Hepatocyte (in vitro differentiated cells): Measurements from ENCODE around the gene PANK2. TPM values are rescaled to one million over a fixed set of nuclear protein-coding genes. Genes with fewer than 3 reads are reported as not detected.
"Not testable (repeated sequence)": the region's sequence is repeated elsewhere in the genome, so short reads cannot be mapped to it uniquely, and the experiment has no call there.

ENCODE experiments used
- DNase-seq: peaks from one replicate; pipeline ENCODE4 v3.0.0-alpha.2; 2016; ENCODE audit warnings: low spot score
- H2AFZ ChIP-seq: fragments of 200-600 bp; sonication (generic); 2 replicates; pipeline ENCODE4 v1.6.0; 2016; ENCODE audit warnings: antibody characterized with exemption, mild to moderate bottlenecking
- H3K27ac ChIP-seq: fragments of 200-600 bp; sonication (generic); 2 replicates; pipeline ENCODE4 v1.5.1; 2016; ENCODE audit warnings: mild to moderate bottlenecking
- H3K27me3 ChIP-seq: fragments of 200-600 bp; sonication (generic); 2 replicates; pipeline ENCODE4 v1.6.1; 2016
- H3K36me3 ChIP-seq: fragments of 200-600 bp; sonication (generic); replicated peaks from 2 replicates; pipeline ENCODE4 v1.5.1; 2016; ENCODE audit warnings: low read depth; ENCODE audit not compliant: insufficient read depth
- H3K4me1 ChIP-seq: fragments of 200-600 bp; sonication (generic); 2 replicates; pipeline ENCODE4 v1.5.1; 2016; ENCODE audit warnings: mild to moderate bottlenecking, moderate library complexity; ENCODE audit not compliant: insufficient read depth
- H3K4me2 ChIP-seq: fragments of 200-600 bp; sonication (generic); 2 replicates; pipeline ENCODE4 v1.6.0; 2016
- H3K4me3 ChIP-seq: fragments of 200-600 bp; sonication (generic); 2 replicates; pipeline ENCODE4 v1.5.1; 2016; ENCODE audit warnings: mild to moderate bottlenecking
- H3K79me2 ChIP-seq: fragments of 200-600 bp; sonication (generic); 2 replicates; pipeline ENCODE4 v1.6.0; 2017; ENCODE audit warnings: mild to moderate bottlenecking
- H3K9me2 ChIP-seq: fragments of 200-600 bp; sonication (generic); replicated peaks from 2 replicates; pipeline ENCODE4 v1.6.0; 2017; ENCODE audit warnings: mild to moderate bottlenecking; ENCODE audit not compliant: insufficient read depth
- H3K9me3 ChIP-seq: fragments of 200-600 bp; sonication (generic); 2 replicates; pipeline ENCODE4 v1.5.1; 2016; ENCODE audit warnings: low read depth, mild to moderate bottlenecking
- H4K20me1 ChIP-seq: fragments of 200-600 bp; sonication (generic); 2 replicates; pipeline ENCODE4 v1.6.0; 2016; ENCODE audit warnings: mild to moderate bottlenecking; ENCODE audit not compliant: insufficient read depth, poor library complexity, severe bottlenecking
- EZH2 ChIP-seq: fragments of 200-600 bp; sonication (generic); IDR thresholded peaks from 2 replicates; pipeline ENCODE4 v1.6.1; 2016; ENCODE audit warnings: antibody characterized with exemption, mild to moderate bottlenecking, borderline replicate concordance
- EZH2phosphoT487 ChIP-seq: fragments of 200-600 bp; sonication (generic); IDR thresholded peaks from one replicate; pipeline ENCODE4 v1.6.1; 2018; ENCODE audit warnings: antibody characterized with exemption, mild to moderate bottlenecking, low read depth, moderate library complexity; ENCODE audit not compliant: unreplicated experiment, severe bottlenecking
- WGBS: methylation state at CpG from one replicate; pipeline ENCODE4 v1.1.6; 2016; ENCODE audit warnings: low lambda C conversion rate; ENCODE audit errors: missing lambda C conversion rate; 5-methylcytosine and 5-hydroxymethylcytosine counted together
- polyA plus RNA-seq: library from polyadenylated mRNA; unstranded; fragments of >200 nt; fragmentation: Nextera tagmentation; extraction: Ambion mirVana; gene quantifications from 2 replicates; pipeline ENCODE4 v1.2.1, GENCODE V29; 2016
- total RNA-seq: library from RNA; depleted of rRNA; stranded (reverse); fragments of >200 nt; gene quantifications from 2 replicates; pipeline ENCODE4 v1.2.3, GENCODE V29; 2014
- TF ChIP-seq, protein P1 (sequence below): fragments of 200-600 bp; sonication (generic); IDR thresholded peaks from 2 replicates; pipeline ENCODE4 v1.5.1; 2016; ENCODE audit warnings: antibody characterized with exemption, mild to moderate bottlenecking; ENCODE audit not compliant: poor library complexity

The PANK2 gene
- total RNA-seq: 37.4 and 37.6 TPM in 2 replicates
- polyA plus RNA-seq: 24.1 and 37.6 TPM in 2 replicates

DNA sequence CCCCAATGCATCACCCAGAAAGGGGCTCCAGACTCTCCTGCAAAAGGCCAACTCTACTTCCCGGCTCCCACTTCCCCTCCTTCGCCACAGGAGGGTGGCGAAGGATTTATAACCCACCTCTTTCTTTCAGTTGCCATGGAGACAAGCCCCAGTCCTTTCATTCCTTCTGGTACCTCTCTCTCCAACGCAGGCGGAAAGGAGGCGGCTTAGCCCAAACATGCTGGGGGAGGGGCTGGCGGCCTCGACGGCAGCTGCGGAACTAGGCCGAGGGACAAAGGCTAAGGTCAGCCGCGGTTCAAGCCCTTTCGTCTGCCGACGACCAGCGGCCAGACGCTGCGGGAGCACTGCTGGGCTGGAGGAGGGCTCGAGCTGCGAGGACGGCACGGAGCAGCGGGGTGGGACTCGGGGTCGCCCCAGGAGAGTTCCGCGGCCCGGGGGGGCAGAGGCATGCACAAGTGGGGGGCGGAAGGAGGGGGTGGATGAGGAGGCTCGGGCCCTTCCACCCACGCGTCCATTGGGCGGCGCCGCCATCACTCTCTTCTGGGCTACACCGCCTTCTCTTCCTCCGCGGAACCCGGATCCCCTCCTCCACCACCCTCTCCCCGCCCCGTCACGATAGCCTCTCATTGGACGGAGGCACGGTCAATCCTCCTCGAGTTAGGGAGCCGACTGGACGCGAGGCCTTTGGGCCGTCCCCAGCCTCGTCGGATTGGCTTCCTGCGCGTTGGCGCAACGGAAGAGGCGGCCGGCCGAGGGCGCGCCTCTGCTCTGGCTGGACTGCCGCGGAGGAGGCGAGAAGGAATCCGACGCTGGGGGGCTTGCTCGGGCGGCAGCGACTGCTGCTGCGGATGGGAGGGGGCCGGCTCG lies at the start of gene PANK2:
TSS of gene PANK2 (plus strand) at position 766 of the 867 bp plus-strand sequence.
- WGBS: 2% methylated on average over 60 of the region's 72 CpGs
- Histone ChIP-seq H4K20me1 (peaks cover 40% of the 10 kb centered on the region), H3K4me1 (peaks cover 23% of the 10 kb centered on the region), H3K79me2 (peaks cover 65% of the 10 kb centered on the region), H2AFZ (peak within 1 kb of the TSS; percentile 77), H3K4me3 (peak within 1 kb of the TSS; percentile 95), H3K36me3 (no peaks in the 10 kb centered on the region), H3K9me3 (no peaks in the 10 kb centered on the region), H3K9me2 (no peaks in the 10 kb centered on the region), H3K27me3 (no peaks in the 10 kb centered on the region), H3K27ac (peak within 1 kb of the TSS; percentile 94), H3K4me2 (peak within 1 kb of the TSS; percentile 83)
- DNase-seq: peak; percentile 99
- TF ChIP-seq, protein P1, sequence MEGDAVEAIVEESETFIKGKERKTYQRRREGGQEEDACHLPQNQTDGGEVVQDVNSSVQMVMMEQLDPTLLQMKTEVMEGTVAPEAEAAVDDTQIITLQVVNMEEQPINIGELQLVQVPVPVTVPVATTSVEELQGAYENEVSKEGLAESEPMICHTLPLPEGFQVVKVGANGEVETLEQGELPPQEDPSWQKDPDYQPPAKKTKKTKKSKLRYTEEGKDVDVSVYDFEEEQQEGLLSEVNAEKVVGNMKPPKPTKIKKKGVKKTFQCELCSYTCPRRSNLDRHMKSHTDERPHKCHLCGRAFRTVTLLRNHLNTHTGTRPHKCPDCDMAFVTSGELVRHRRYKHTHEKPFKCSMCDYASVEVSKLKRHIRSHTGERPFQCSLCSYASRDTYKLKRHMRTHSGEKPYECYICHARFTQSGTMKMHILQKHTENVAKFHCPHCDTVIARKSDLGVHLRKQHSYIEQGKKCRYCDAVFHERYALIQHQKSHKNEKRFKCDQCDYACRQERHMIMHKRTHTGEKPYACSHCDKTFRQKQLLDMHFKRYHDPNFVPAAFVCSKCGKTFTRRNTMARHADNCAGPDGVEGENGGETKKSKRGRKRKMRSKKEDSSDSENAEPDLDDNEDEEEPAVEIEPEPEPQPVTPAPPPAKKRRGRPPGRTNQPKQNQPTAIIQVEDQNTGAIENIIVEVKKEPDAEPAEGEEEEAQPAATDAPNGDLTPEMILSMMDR: peak; percentile 52
- TF ChIP-seq EZH2 (no peak), EZH2phosphoT487 (no peak)

DNA sequence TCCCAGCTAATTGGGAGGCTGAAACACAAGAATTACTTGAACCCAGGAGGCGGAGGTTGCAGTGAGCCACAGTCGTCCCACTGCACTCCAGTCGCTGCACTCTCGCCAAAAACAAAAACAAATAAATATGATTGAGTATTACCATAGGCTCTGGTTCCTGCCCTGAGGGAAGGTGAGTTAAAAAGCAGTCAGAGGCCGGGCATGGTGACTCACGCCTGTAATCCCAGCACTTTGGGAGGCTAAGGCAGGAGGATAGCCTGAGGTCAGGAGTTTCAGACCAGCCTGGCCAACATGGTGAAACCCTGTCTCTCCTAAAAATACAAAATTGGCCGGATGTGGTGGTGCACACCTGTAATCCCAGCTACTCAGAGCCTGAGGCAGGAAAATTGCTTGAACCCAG lies 49.0 kb upstream of the PANK2 start:
- H4K20me1 ChIP-seq, H3K4me1 ChIP-seq, H3K9me3 ChIP-seq, H3K4me3 ChIP-seq, H3K4me2 ChIP-seq, DNase-seq, H3K27me3 ChIP-seq, H3K27ac ChIP-seq, H2AFZ ChIP-seq, H3K79me2 ChIP-seq, H3K36me3 ChIP-seq, H3K9me2 ChIP-seq: not testable (repeated sequence)
- WGBS: 91% methylated on average over 7 of the region's 7 CpGs

DNA sequence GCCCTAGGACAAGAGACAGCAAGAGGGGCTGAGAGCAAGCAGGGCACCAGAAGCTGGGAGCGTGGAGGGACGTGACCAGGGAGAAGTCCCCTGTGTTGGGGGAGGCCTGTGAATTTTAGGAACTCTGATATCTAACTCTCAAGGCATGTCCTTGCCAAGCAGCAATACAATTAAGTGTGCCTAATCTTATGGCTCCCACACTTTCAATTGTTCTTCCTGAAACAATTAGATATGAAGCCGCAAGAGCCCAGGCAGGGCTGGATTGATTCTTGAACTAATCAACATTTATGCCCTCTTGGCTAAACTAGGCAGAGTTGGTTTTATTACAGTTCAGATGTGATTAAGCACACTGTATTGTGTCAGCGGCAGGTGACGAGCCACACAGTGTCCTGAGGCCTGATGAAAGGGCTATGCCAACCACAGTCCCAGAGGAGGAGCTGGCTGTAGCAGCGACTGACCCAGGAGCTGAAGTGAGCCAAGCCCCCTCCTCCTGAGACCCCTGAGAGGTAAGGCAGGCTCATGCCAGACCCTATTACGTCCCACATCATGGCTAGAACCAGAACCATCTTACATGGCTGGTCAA lies 46.7 kb upstream of the PANK2 start:
- H3K4me3 ChIP-seq: no peak overlapping the region
- H3K27ac ChIP-seq: no peak overlapping the region
- no peaks in the 10 kb centered on the region for H3K27me3 ChIP-seq
- H2AFZ ChIP-seq: no peak overlapping the region
- no peak overlapping the region for H3K4me2 ChIP-seq
- H3K9me3 ChIP-seq: no peaks in the 10 kb centered on the region
- H4K20me1 ChIP-seq: no peaks in the 10 kb centered on the region
- H3K4me1 ChIP-seq: no peaks in the 10 kb centered on the region
- H3K9me2 ChIP-seq: no peaks in the 10 kb centered on the region
- H3K36me3 ChIP-seq: no peaks in the 10 kb centered on the region
- no peak for DNase-seq
- 88% methylated on average over 7 of the region's 7 CpGs for WGBS
- TF ChIP-seq, protein P1: no peak
- TF ChIP-seq EZH2: no peak
- TF ChIP-seq EZH2phosphoT487: no peak
- peaks cover 11% of the 10 kb centered on the region for H3K79me2 ChIP-seq

DNA sequence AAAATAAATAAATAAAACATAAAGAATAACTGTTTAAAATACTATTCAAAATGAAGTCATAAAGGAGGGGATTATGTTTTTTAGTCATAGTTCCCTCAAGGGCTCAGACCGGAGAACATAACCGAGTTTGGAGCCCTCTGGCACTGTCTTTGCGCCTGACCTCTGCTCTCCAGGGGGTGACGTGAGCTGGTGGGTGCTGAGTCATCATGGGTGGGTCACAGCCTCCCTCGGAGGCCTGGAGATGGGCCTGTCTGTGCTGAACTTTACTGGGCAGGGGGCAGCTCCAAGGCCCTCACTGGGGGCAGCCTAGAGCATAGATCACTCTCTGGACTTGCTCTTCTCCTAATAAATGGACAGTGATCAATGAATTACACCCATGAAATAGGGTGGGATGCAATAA lies 45.7 kb upstream of the PANK2 start:
- Histone ChIP-seq H3K79me2 (peaks cover 22% of the 10 kb centered on the region), H2AFZ (no peak overlapping the region), H3K9me2 (no peaks in the 10 kb centered on the region), H3K4me2 (no peak overlapping the region), H3K27me3 (no peaks in the 10 kb centered on the region), H4K20me1 (no peaks in the 10 kb centered on the region), H3K27ac (no peak overlapping the region), H3K4me3 (no peak overlapping the region), H3K36me3 (no peaks in the 10 kb centered on the region), H3K4me1 (no peaks in the 10 kb centered on the region), H3K9me3 (no peaks in the 10 kb centered on the region)
- TF ChIP-seq EZH2phosphoT487 (no peak), EZH2 (no peak)
- TF ChIP-seq, protein P1: no peak
- 43% methylated on average over 5 of the region's 5 CpGs for whole genome bisulfite sequencing
- no peak for DNase-seq

DNA sequence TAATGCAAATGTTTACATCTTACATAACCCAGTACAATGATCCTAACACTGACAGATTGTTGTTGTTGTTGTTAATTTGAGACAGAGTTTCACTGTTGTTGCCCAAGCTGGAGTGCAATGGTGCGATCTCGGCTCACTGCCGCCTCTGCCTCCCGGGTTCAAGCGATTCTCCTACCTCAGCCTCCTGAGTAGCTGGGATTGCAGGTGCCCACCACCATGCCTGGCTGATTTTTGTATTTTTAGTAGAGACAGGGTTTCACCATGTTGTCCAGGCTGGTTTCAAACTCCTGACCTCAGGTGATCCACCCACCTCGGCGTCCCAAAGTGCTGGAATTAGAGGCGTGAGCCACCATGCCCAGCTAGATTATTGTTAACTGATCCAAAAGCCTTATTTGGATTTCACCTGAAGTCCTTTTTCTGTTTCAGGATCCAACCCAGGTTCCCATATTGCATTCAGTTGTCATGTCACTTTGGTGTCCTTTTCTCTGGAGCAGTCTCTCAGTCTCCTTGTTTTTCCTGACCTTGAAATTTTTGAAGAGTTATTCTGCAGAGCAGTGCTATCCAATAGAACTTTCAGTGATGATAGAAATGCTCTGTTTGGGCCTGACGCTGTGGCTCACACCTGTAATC lies 45.1 kb upstream of the PANK2 start:
- not testable (repeated sequence) for H2AFZ ChIP-seq, H3K9me2 ChIP-seq, H3K27me3 ChIP-seq, H3K4me2 ChIP-seq, DNase-seq, H3K27ac ChIP-seq, H3K9me3 ChIP-seq, H3K4me1 ChIP-seq, H3K4me3 ChIP-seq, H4K20me1 ChIP-seq, H3K36me3 ChIP-seq
- peaks cover 28% of the 10 kb centered on the region for H3K79me2 ChIP-seq
- 98% methylated on average over 9 of the region's 9 CpGs for WGBS
